NCI-H69 (cell line): Measurements from ENCODE around the gene ZNF438.
"Not testable (repeated sequence)": the region's sequence is repeated elsewhere in the genome, so short reads cannot be mapped to it uniquely, and the experiment has no call there.

Experiments
- DNase-seq: peaks from one replicate; lab custom pipeline; 2025; lab: John Stamatoyannopoulos, UW

The ZNF438 gene

DNA sequence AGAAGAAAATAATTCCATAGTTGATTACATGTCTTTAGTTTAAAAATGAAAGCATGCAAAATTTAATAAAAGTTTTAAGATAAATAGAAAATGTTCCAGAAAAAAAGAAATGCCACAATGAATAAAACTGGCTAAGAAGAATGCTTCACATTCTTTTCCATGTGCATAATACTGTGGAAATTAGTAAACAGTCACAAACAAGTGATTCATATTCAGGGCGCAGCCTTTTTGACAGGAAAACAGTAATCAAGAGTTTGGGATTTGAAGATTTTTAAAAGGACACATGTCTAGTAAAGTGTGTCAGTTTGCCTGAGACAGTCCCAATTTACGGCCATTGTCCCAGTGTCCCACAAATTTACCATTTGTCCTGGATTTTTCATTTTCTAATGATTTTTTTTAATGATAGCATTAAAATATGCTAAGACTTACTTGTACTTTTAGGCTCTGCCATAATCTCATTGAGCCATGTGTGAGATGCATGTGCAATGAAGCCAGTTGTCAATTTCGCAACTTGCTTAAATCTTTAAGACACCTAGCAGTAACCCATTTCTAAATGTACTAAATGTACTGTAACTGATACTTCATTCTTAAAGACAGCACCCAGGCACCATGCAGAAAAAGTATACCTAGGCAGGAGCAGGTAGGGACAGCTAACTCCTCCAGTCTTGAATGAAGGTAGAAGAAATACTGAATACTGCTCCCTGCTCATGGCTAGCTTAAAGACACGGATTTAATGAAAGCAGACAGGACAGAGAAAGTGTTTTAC lies 46.9 kb downstream of the ZNF438 start:
- no peak for DNase-seq

DNA sequence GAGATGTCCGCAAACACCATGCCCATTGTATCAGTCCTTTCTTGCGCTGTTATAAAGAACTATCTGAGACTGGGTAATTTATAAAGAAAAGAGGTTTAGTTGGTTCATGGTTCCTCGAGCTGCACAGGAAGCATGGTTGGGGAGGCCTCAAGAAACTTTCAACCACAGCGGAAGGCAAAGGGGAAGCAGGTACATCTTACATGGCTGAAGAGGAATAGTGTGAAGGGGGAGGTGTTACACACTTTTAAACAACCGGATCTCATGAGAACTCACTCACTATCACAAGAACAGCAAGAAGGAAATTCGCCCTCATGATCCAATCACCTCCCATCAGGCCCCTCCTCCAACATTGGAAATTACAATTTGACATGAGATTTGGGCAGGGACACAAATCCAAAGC lies 48.5 kb downstream of the ZNF438 start:
- DNase-seq: not testable (repeated sequence)

- DNase-seq: no peak
Measured at GRCh38 chr10:30980951-30981616, 50.6 kb downstream of the ZNF438 start.

DNA sequence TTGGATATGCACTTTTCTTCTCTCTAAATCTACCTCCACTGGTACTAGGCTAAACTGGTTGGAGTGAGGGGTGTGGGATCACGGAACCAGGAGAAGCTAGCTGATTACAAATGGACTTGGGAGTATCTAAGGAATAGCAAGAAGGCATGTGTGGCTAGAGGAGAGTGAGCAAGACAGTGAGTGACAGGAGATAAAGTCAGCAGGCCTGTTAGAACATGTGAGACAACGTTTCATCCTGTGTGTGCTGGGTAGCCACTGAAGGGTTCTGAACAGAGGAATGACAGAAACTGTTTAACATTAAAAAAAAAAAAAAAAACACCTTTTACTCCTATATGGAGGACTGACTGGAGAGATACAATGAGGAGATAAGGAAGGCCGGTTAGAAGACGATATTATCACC lies 51.7 kb downstream of the ZNF438 start:
- no peak for DNase-seq

- DNase-seq: no peak
Measured at GRCh38 chr10:30978843-30979242, 52.8 kb downstream of the ZNF438 start.

DNA sequence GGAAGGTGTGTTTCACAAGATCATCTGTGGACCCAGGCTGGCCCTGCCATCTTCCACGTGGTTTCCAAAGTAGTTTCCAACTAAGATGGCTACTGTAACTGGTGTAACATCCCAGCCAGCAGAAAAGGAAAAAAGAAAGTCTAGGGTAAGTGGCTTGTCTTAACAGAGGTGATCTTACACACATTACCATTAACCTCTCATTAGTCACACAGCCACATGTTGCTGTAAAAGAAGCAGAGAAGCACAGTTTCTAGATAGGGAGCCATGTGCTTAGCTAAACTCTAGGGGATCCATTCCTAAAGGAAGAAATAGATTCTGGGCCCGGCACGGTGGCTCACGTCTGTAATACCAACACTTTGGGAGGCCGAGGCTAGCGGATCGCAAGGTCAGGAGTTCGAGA lies 54.3 kb downstream of the ZNF438 start:
- no peak for DNase-seq

GRCh38 chr10:30974773-30975415 lies 56.8 kb downstream of the ZNF438 start:
- DNase-seq: no peak

DNA sequence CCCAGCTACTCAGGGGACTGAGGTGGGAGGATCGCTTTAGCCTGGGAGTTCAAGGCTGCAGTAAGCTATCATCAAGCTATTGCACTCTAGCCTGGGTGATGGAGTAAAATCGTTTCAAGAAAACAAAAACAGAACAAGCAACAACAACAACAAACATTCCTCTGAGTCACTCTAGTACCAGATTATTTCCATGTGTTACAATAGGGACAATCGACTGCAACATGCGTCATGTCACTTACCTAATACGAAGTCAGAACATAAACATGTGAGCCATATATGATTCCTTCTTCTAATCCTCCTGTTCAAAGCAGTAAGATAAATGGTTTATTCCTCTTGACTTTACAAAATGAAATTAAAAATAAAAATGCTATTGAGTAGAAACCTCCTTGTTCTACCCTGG lies 57.3 kb downstream of the ZNF438 start:
- no peak for DNase-seq

- DNase-seq: no peak
Measured at GRCh38 chr10:30973737-30974136, 57.9 kb downstream of the ZNF438 start.

- no peak for DNase-seq
Measured at GRCh38 chr10:30970760-30971460, 60.8 kb downstream of the ZNF438 start.

DNA sequence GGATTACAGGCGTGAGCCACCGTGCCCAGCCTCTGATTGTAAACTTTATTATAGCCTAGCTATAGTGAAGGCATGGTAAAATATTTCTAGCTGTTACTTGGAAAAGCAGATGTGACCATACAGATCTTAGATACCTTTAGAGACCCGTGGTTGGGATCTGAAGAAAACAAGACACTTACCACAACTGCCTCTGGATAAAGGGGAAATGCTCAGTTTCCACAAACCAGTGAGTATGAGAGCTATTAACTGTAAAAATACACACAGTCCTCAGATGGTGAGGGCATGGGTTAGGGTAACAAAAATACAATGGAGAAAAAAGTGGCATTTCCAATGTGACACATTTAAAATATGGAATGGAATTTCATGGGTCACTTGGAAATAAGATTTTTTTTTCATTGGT lies 63.0 kb downstream of the ZNF438 start:
- no peak for DNase-seq

DNA sequence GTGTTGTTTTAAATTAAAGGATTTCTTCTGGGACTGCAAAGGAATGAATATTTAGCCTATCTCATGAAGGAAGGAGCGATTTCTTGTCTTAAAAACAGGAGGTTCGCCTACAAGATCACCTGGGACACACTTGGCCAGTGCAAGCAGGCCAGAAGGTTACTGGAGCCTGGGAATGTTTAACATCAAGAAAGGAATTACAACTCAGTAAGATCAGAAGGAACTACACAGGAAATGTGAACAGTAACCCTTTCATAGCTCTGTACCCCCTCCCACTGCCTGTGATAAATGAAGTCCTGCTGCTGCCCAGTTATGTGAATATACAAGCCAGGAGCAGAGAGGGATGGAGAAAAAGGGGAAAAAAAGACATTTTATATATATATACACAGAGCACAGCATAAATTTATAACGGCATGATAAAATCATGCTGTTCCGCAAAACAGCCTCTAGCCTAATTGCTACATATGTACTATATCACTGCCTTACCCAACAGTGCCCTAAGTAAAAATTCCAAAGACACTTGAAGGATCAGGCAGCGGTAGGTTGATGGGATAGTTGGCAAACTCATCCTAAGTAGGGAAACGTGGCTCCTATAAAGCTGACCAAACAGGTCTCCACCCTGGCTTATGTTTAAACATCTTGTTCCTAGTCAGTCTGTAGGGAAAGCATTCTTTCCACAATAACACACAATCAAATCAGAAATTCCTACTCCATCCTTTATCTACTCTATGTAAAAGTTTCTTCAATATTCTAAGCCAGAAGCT lies 63.8 kb downstream of the ZNF438 start:
- DNase-seq: no peak

- DNase-seq: no peak
Measured at GRCh38 chr10:30963992-30964930, 67.4 kb downstream of the ZNF438 start.

DNA sequence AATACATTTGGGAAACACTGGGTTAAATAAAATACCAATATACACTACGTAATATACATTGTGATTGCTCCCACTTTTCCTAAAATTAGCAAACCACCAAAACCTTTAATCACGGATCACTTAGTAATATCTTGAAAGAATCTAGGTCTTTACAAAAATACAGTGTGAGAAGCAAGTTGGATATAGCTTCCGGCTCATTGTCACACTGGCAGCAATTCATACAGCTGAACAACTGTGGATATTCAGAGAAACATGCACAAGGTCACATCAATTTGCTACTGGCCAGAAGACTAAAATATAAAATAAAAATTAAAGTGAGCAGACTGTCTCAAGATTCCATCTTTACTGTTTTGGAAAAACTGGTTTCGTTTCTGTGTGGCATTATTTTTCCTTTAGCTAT lies 69.1 kb downstream of the ZNF438 start:
- no peak for DNase-seq

DNA sequence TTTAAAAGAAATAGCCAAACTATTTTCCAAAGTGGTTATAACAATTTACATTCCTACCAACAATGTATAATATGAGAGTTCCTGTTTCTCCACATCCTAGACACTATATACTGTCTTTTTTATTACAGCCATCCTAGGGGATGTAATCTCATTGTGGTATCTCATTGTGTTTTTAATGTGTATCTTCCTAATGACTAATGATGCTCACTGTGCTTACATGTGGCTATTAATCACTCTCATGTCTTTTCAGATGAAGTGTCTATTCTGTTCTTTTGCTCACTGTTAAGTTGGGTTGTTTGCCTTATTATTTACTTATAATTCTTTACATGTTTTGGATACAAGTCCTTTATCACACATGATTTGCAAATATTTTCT lies 71.8 kb downstream of the ZNF438 start:
- DNase-seq: no peak

- DNase-seq: not testable (repeated sequence)
Measured at GRCh38 chr10:30949218-30949617, 82.4 kb downstream of the ZNF438 start.

- DNase-seq: no peak
Measured at GRCh38 chr10:30944005-30944404, 87.7 kb downstream of the ZNF438 start.

DNA sequence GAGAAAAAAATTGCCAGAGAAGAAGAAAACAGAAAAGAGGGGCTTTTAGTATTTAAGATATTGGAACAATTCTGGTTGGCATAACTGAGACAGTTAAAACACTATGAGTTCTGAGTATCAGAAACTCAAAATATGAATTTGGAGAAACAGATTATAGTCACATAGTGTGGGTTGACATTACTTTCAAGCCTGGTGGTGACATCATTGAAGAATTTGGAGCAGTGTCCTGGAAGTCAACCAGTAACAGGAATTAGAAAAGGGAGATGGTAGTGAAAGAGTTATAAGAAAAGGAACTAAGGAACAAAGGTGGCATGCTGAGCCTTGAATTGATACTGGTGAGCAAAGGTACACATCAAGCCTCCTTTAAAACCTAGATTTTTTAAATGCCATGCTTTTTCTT lies 88.2 kb downstream of the ZNF438 start:
- DNase-seq: no peak

GRCh38 chr10:30940256-30940655 lies 91.4 kb downstream of the ZNF438 start:
- no peak for DNase-seq

DNA sequence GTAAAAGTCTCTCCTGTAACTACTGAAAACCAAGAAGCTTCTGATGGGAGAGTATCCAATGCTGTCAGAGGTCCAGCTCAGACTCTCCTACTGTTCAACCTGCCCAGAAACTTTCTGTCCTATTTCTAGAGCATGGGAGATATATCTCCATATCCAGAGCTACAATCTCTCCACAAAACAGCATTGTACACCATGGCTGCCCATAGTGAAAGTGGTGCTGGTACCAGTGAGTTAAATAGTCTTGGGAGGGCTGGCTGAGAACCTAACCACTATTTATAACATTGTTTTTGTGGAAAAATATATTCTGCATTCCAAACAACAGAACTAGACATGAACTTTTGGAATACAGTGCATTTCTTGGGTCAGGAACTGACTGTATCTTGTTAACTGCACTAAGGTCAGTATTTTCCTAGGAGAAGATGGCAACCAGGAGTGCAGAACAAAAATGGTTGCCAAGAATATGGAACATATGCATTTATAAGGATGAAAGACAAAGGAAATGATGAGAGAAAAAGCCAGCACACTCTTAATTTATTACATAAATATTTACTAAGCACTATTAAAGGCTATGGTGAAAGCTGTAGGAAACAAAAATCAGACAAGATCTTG lies 91.9 kb downstream of the ZNF438 start:
- DNase-seq: no peak
